ENCODE data around the gene MRPL41.
"Not testable (repeated sequence)": the region's sequence is repeated elsewhere in the genome, so short reads cannot be mapped to it uniquely, and the experiment has no call there.

The MRPL41 gene

GRCh38 chr9:137588311-137588710, 36.6 kb downstream of the MRPL41 start:
- no peak for DNase-seq

- no peak for DNase-seq
Measured at GRCh38 chr9:137588891-137589290, 37.2 kb downstream of the MRPL41 start.

- DNase-seq = peak; percentile 46
Measured at GRCh38 chr9:137589441-137590122, 37.9 kb downstream of the MRPL41 start.

GRCh38 chr9:137590123-137590468, 38.4 kb downstream of the MRPL41 start:
- DNase-seq = no peak

GRCh38 chr9:137590469-137591383, 39.0 kb downstream of the MRPL41 start, which contains the start of gene ZMYND19:
Gene ZMYND19, minus strand, starts transcription at chr9:137590512. Its CDS starts 249 bp downstream, at chr9:137590263.
- DNase-seq = peak; percentile 96

GRCh38 chr9:137592767-137593166, 41.1 kb downstream of the MRPL41 start:
- no peak for DNase-seq

GRCh38 chr9:137593176-137593575, 41.5 kb downstream of the MRPL41 start:
- no peak for DNase-seq

GRCh38 chr9:137596577-137596976, 44.9 kb downstream of the MRPL41 start:
- DNase-seq = not testable (repeated sequence)

GRCh38 chr9:137598943-137599342, 47.3 kb downstream of the MRPL41 start:
- no peak for DNase-seq

Measured in NCI-H69 (cell line).